Glomerular visceral epithelial cell (primary cell): ENCODE data around the gene DIP2C.
A peak's percentile ranks its signal among the peaks of the same experiment; 100 is the strongest.
"Not testable (repeated sequence)": the region's sequence is repeated elsewhere in the genome, so short reads cannot be mapped to it uniquely, and the experiment has no call there.

Source experiments
- DNase-seq: peaks from one replicate; pipeline ENCODE4 v3.0.0-alpha.2; 2016; ENCODE audit errors: extremely low spot score

Gene DIP2C

GRCh38 chr10:695396-695795, 5.9 kb upstream of the DIP2C start:
- no peak for DNase-seq

GRCh38 chr10:693506-693905, 4.0 kb upstream of the DIP2C start:
- DNase-seq, result no peak

GRCh38 chr10:692682-693351, 3.3 kb upstream of the DIP2C start:
- no peak for DNase-seq

- no peak for DNase-seq
Measured at GRCh38 chr10:691216-691615, 1.7 kb upstream of the DIP2C start.

- DNase-seq, result no peak
Measured at GRCh38 chr10:690372-691161, 1.1 kb upstream of the DIP2C start.

- no peak for DNase-seq
Measured at GRCh38 chr10:689121-689451, 382 bp downstream of the DIP2C start.

GRCh38 chr10:688312-689120, 952 bp downstream of the DIP2C start:
- peak; percentile 24 for DNase-seq

GRCh38 chr10:687583-688311, 1.7 kb downstream of the DIP2C start:
- peak; percentile 16 for DNase-seq

- no peak for DNase-seq
Measured at GRCh38 chr10:686155-686931, 3.1 kb downstream of the DIP2C start.

GRCh38 chr10:685613-686012, 3.9 kb downstream of the DIP2C start:
- DNase-seq, result no peak

GRCh38 chr10:683448-684071, 5.9 kb downstream of the DIP2C start:
- peak; percentile 81 for DNase-seq

- no peak for DNase-seq
Measured at GRCh38 chr10:682931-683447, 6.5 kb downstream of the DIP2C start.

GRCh38 chr10:681670-682318, 7.7 kb downstream of the DIP2C start:
- peak; percentile 60 for DNase-seq

GRCh38 chr10:680745-681144, 8.7 kb downstream of the DIP2C start:
- DNase-seq, result no peak

- DNase-seq, result no peak
Measured at GRCh38 chr10:680146-680545, 9.3 kb downstream of the DIP2C start.

GRCh38 chr10:679556-679955, 9.9 kb downstream of the DIP2C start:
- no peak for DNase-seq

- not testable (repeated sequence) for DNase-seq
Measured at GRCh38 chr10:678662-679005, 10.8 kb downstream of the DIP2C start.

- no peak for DNase-seq
Measured at GRCh38 chr10:677750-678661, 11.5 kb downstream of the DIP2C start.

GRCh38 chr10:677038-677437, 12.4 kb downstream of the DIP2C start:
- no peak for DNase-seq
